HepG2 (cell line): ENCODE measurements around the gene DEGS1. TPM values are rescaled to one million over a fixed set of nuclear protein-coding genes. Genes with fewer than 3 reads are reported as not detected.
A peak's percentile ranks its signal among the peaks of the same experiment; 100 is the strongest.

Experiments
- ESRRA ChIP-seq: sonication (generic); formaldehyde crosslinking; IDR thresholded peaks from 2 replicates; pipeline ENCODE4 v1.5.1; 2020; ENCODE audit warnings: mild to moderate bottlenecking, low read depth, missing genetic modification reagents
- HHEX ChIP-seq: IDR thresholded peaks from 2 replicates; pipeline ENCODE4 v1.6.1; 2016; ENCODE audit warnings: control low read depth
- MAFG ChIP-seq: sonication (generic); formaldehyde crosslinking; IDR thresholded peaks from 2 replicates; pipeline ENCODE4 v1.5.1; 2020; ENCODE audit warnings: mild to moderate bottlenecking, missing genetic modification reagents
- MXD1 ChIP-seq: sonication (generic); formaldehyde crosslinking; IDR thresholded peaks from 2 replicates; pipeline ENCODE4 v1.4.0; 2020; ENCODE audit warnings: mild to moderate bottlenecking, missing genetic modification reagents
- MXD3 ChIP-seq: IDR thresholded peaks from 2 replicates; pipeline ENCODE4 v1.6.1; 2016; ENCODE audit warnings: mild to moderate bottlenecking, missing biosample characterization, missing genetic modification reagents
- TFAP4 ChIP-seq: sonication (generic); IDR thresholded peaks from 2 replicates; pipeline ENCODE4 v1.6.1; 2016; ENCODE audit warnings: low read depth, borderline replicate concordance
- ZBTB43 ChIP-seq: sonication (generic); formaldehyde crosslinking; conservative IDR thresholded peaks from 2 replicates; pipeline ENCODE4 v1.4.0; 2020; ENCODE audit warnings: missing genetic modification reagents
- ZBTB46 ChIP-seq: sonication (generic); formaldehyde crosslinking; IDR thresholded peaks from 2 replicates; pipeline ENCODE4 v1.4.0; 2020; ENCODE audit warnings: mild to moderate bottlenecking, missing genetic modification reagents, borderline replicate concordance
- ZFP91 ChIP-seq: sonication (generic); formaldehyde crosslinking; IDR thresholded peaks from 2 replicates; pipeline ENCODE4 v1.9.0; 2022; ENCODE audit warnings: missing genetic modification reagents, mild to moderate bottlenecking, borderline replicate concordance
- ZNF142 ChIP-seq: sonication (generic); formaldehyde crosslinking; IDR thresholded peaks from 2 replicates; pipeline ENCODE4 v1.4.0; 2020; ENCODE audit warnings: missing genetic modification reagents
- ZNF235 ChIP-seq: sonication (generic); formaldehyde crosslinking; IDR thresholded peaks from 2 replicates; pipeline ENCODE4 v1.8.1; 2023; ENCODE audit warnings: mild to moderate bottlenecking, missing genetic modification reagents, borderline replicate concordance
- ZNF546 ChIP-seq: sonication (generic); formaldehyde crosslinking; conservative IDR thresholded peaks from 2 replicates; pipeline ENCODE4 v1.8.1; 2023; ENCODE audit warnings: mild to moderate bottlenecking, missing genetic modification reagents
- ZNF747 ChIP-seq: sonication (generic); formaldehyde crosslinking; IDR thresholded peaks from 2 replicates; pipeline ENCODE4 v1.8.1; 2023; ENCODE audit warnings: missing genetic modification reagents, mild to moderate bottlenecking, borderline replicate concordance
- polyA plus RNA-seq, 8 experiments: library from polyadenylated mRNA; depleted of rRNA in 3 of 8; stranded (reverse) in 7 of 8; unstranded in 1 of 8; fragments of >200 nt; fragmentation: Illumina TruSeq in 4 of 8; extraction: Trizol in 4 of 8; gene quantifications; 2 replicates each; pipeline versions ENCODE4 v1.2.1 to v1.2.3, GENCODE V29; 2011 to 2016; ENCODE audit warnings: low read depth in 4 of 8, missing spikeins in 1 of 8, mixed read lengths in 1 of 8; ENCODE audit not compliant: insufficient read depth in 1 of 8
- total RNA-seq, 5 experiments: library from RNA; depleted of rRNA; stranded (reverse); fragments of >200 nt; fragmentation: Illumina TruSeq; extraction: Trizol; gene quantifications; 2 replicates each; pipeline ENCODE4 v1.2.3, GENCODE V29; 2016; ENCODE audit warnings: low read depth in 1 of 5

DEGS1 gene
- total and polyA plus RNA-seq, 2 of the 13 experiments (the other 11 are each of a cell fraction or from before 2014, with no cell fraction given) = 18.1 to 35.9 TPM

GRCh38 chr1:224182866-224183590 lies at the start of gene DEGS1 (continued):
- TF ChIP-seq ZNF142 (CRISPR knock-in tag) (peak; percentile 76), ESRRA (CRISPR knock-in tag) (0 out of 2 replicates have a peak, but pooled peaks have one; percentile 18), HHEX (CRISPR knock-in tag) (no peak), TFAP4 (no peak), MXD1 (no peak; the same call in none of the 2 replicates), ZNF747 (CRISPR knock-in tag) (no peak), ZNF235 (peak; percentile 86; the same call in 1 of the 2 replicates), MXD3 (peak; percentile 53; the same call in 1 of the 2 replicates), ZNF546 (no peak; the same call in 1 of the 2 replicates), ZBTB43 (CRISPR knock-in tag) (no peak), ZBTB46 (no peak), MAFG (CRISPR knock-in tag) (no peak), ZFP91 (CRISPR knock-in tag) (peak; percentile 55; the same call in 1 of the 2 replicates)
